ENCODE results near the gene UBA5.

UBA5 gene

GRCh38 chr3:132645058-132645457 lies 15.1 kb upstream of the UBA5 start:
- WGBS (ENCODE audit: insufficient coverage) = no CpG with 5 or more reads among the region's 1 CpG
- Histone ChIP-seq H3K27ac (ENCODE audit: insufficient read depth in 1 of 2, low read depth in 1 of 2, low read length in 2 of 2, poor library complexity in 1 of 2, severe bottlenecking in 2 of 2) (no peak overlapping the region), H3K9me3 (ENCODE audit: control extremely low read depth in 1 of 5, control insufficient read depth in 4 of 5, insufficient read depth in 2 of 5, low read depth in 1 of 5, low read length in 4 of 5) (no peaks in the 10 kb centered on the region), H3K4me3 (ENCODE audit: control insufficient read depth in 1 of 7, extremely low read depth in 1 of 7, insufficient read depth in 4 of 7, low read depth in 2 of 7, low read length in 6 of 7) (no peak overlapping the region), H3K4me1 (ENCODE audit: control extremely low read depth in 1 of 4, control insufficient read depth in 4 of 4, insufficient read depth in 4 of 4, low read length in 3 of 4) (peaks cover 0 to 3% (median 1%) of the 10 kb centered on the region in 4 experiments), H3K36me3 (ENCODE audit: control insufficient read depth in 4 of 4, insufficient read depth in 4 of 4, low read length in 3 of 4) (peaks cover 0 to 4% (median 0%) of the 10 kb centered on the region in 4 experiments), H3K27me3 (replicated peaks in 2 of 5; ENCODE audit: control insufficient read depth in 4 of 5, insufficient read depth in 5 of 5, low read length in 4 of 5) (no peaks in the 10 kb centered on the region)
- ChIA-PET CTCF (interaction anchor here (0.7 to 2.5 kb wide), 5 partner anchors 9 to 1748 kb away, joined by 3 to 16 read pairs (median 4); no protein-coding TSS in a partner anchor), POLR2A (interaction anchor here (0.8 kb wide), 1 partner anchor 70 kb away, joined by 3 read pairs; no protein-coding TSS in a partner anchor)
- DNase-seq = no peak

- H3K27ac ChIP-seq (ENCODE audit: insufficient read depth in 1 of 2, low read depth in 1 of 2, low read length in 2 of 2, poor library complexity in 1 of 2, severe bottlenecking in 2 of 2) = no peak overlapping the region
- CTCF ChIA-PET = no interaction called here
- peak in 1 of 3 donors; percentile 31 for DNase-seq
- no peaks in the 10 kb centered on the region for H3K9me3 ChIP-seq (ENCODE audit: control extremely low read depth in 1 of 5, control insufficient read depth in 4 of 5, insufficient read depth in 2 of 5, low read depth in 1 of 5, low read length in 4 of 5)
- H3K27me3 ChIP-seq (replicated peaks in 2 of 5; ENCODE audit: control insufficient read depth in 4 of 5, insufficient read depth in 5 of 5, low read length in 4 of 5) = no peaks in the 10 kb centered on the region
- H3K4me1 ChIP-seq (ENCODE audit: control extremely low read depth in 1 of 4, control insufficient read depth in 4 of 4, insufficient read depth in 4 of 4, low read length in 3 of 4) = no peaks in the 10 kb centered on the region
- H3K4me3 ChIP-seq (ENCODE audit: control insufficient read depth in 1 of 7, extremely low read depth in 1 of 7, insufficient read depth in 4 of 7, low read depth in 2 of 7, low read length in 6 of 7) = no peak overlapping the region
- POLR2A ChIA-PET = no interaction called here
- 100% methylated on average over 1 of the region's 1 CpG for WGBS (ENCODE audit: insufficient coverage)
- H3K36me3 ChIP-seq (ENCODE audit: control insufficient read depth in 4 of 4, insufficient read depth in 4 of 4, low read length in 3 of 4) = no peaks in the 10 kb centered on the region
Measured at GRCh38 chr3:132650153-132650552, 10.0 kb upstream of the UBA5 start.

- Histone ChIP-seq H3K4me3 (ENCODE audit: control insufficient read depth in 1 of 7, extremely low read depth in 1 of 7, insufficient read depth in 4 of 7, low read depth in 2 of 7, low read length in 6 of 7) (no peak overlapping the region), H3K4me1 (ENCODE audit: control extremely low read depth in 1 of 4, control insufficient read depth in 4 of 4, insufficient read depth in 4 of 4, low read length in 3 of 4) (peaks cover 0 to 2% (median 0%) of the 10 kb centered on the region in 4 experiments), H3K27me3 (replicated peaks in 2 of 5; ENCODE audit: control insufficient read depth in 4 of 5, insufficient read depth in 5 of 5, low read length in 4 of 5) (no peaks in the 10 kb centered on the region), H3K36me3 (ENCODE audit: control insufficient read depth in 4 of 4, insufficient read depth in 4 of 4, low read length in 3 of 4) (no peaks in the 10 kb centered on the region), H3K27ac (ENCODE audit: insufficient read depth in 1 of 2, low read depth in 1 of 2, low read length in 2 of 2, poor library complexity in 1 of 2, severe bottlenecking in 2 of 2) (no peak overlapping the region), H3K9me3 (ENCODE audit: control extremely low read depth in 1 of 5, control insufficient read depth in 4 of 5, insufficient read depth in 2 of 5, low read depth in 1 of 5, low read length in 4 of 5) (no peaks in the 10 kb centered on the region)
- ChIA-PET CTCF (interaction anchor here (0.6 to 2.2 kb wide), 4 partner anchors 11 to 1839 kb away, joined by 3 to 10 read pairs (median 4); no protein-coding TSS in a partner anchor), POLR2A (no interaction called here)
- DNase-seq = no peak
- WGBS (ENCODE audit: insufficient coverage) = 100% methylated on average over 1 of the region's 1 CpG
Measured at GRCh38 chr3:132652640-132653270, 7.4 kb upstream of the UBA5 start.

- CTCF ChIA-PET = interaction anchor here (0.9 kb wide), 2 partner anchors 9 to 106 kb away, joined by 3 read pairs; no protein-coding TSS in a partner anchor
Measured at GRCh38 chr3:132654190-132654589, 5.9 kb upstream of the UBA5 start.

GRCh38 chr3:132654721-132655120 lies 5.4 kb upstream of the UBA5 start:
- Histone ChIP-seq H3K36me3 (ENCODE audit: control insufficient read depth in 4 of 4, insufficient read depth in 4 of 4, low read length in 3 of 4) (no peaks in the 10 kb centered on the region), H3K4me3 (ENCODE audit: control insufficient read depth in 1 of 7, extremely low read depth in 1 of 7, insufficient read depth in 4 of 7, low read depth in 2 of 7, low read length in 6 of 7) (no peak overlapping the region), H3K9me3 (ENCODE audit: control extremely low read depth in 1 of 5, control insufficient read depth in 4 of 5, insufficient read depth in 2 of 5, low read depth in 1 of 5, low read length in 4 of 5) (no peaks in the 10 kb centered on the region), H3K27me3 (replicated peaks in 2 of 5; ENCODE audit: control insufficient read depth in 4 of 5, insufficient read depth in 5 of 5, low read length in 4 of 5) (no peaks in the 10 kb centered on the region), H3K4me1 (ENCODE audit: control extremely low read depth in 1 of 4, control insufficient read depth in 4 of 4, insufficient read depth in 4 of 4, low read length in 3 of 4) (peaks cover 0 to 14% (median 8%) of the 10 kb centered on the region in 4 experiments), H3K27ac (ENCODE audit: insufficient read depth in 1 of 2, low read depth in 1 of 2, low read length in 2 of 2, poor library complexity in 1 of 2, severe bottlenecking in 2 of 2) (no peak overlapping the region)
- ChIA-PET CTCF (interaction anchor here (0.9 kb wide), 2 partner anchors 10 to 107 kb away, joined by 3 read pairs; no protein-coding TSS in a partner anchor), POLR2A (no interaction called here)
- no peak for DNase-seq
- 97% methylated on average over 5 of the region's 5 CpGs for WGBS (ENCODE audit: insufficient coverage)

More at GRCh38 chr3:132654190-132654589, 5.9 kb upstream of the UBA5 start:
- H3K4me1 ChIP-seq (ENCODE audit: control extremely low read depth in 1 of 4, control insufficient read depth in 4 of 4, insufficient read depth in 4 of 4, low read length in 3 of 4) = peaks cover 0 to 9% (median 6%) of the 10 kb centered on the region in 4 experiments
- no peaks in the 10 kb centered on the region for H3K27me3 ChIP-seq (replicated peaks in 2 of 5; ENCODE audit: control insufficient read depth in 4 of 5, insufficient read depth in 5 of 5, low read length in 4 of 5)
- H3K36me3 ChIP-seq (ENCODE audit: control insufficient read depth in 4 of 4, insufficient read depth in 4 of 4, low read length in 3 of 4) = no peaks in the 10 kb centered on the region
- no peak for DNase-seq
- 80% methylated on average over 1 of the region's 2 CpGs for WGBS (ENCODE audit: insufficient coverage)
- no peak overlapping the region for H3K27ac ChIP-seq (ENCODE audit: insufficient read depth in 1 of 2, low read depth in 1 of 2, low read length in 2 of 2, poor library complexity in 1 of 2, severe bottlenecking in 2 of 2)
- H3K9me3 ChIP-seq (ENCODE audit: control extremely low read depth in 1 of 5, control insufficient read depth in 4 of 5, insufficient read depth in 2 of 5, low read depth in 1 of 5, low read length in 4 of 5) = no peaks in the 10 kb centered on the region
- POLR2A ChIA-PET = no interaction called here
- H3K4me3 ChIP-seq (ENCODE audit: control insufficient read depth in 1 of 7, extremely low read depth in 1 of 7, insufficient read depth in 4 of 7, low read depth in 2 of 7, low read length in 6 of 7) = no peak overlapping the region

- WGBS (ENCODE audit: insufficient coverage) = 92% methylated on average over 2 of the region's 2 CpGs
Measured at GRCh38 chr3:132655471-132655870, 4.7 kb upstream of the UBA5 start.

More at GRCh38 chr3:132655471-132655870, 4.7 kb upstream of the UBA5 start:
- H3K36me3 ChIP-seq (ENCODE audit: control insufficient read depth in 4 of 4, insufficient read depth in 4 of 4, low read length in 3 of 4) = no peaks in the 10 kb centered on the region
- peaks cover 0 to 14% (median 8%) of the 10 kb centered on the region in 4 experiments for H3K4me1 ChIP-seq (ENCODE audit: control extremely low read depth in 1 of 4, control insufficient read depth in 4 of 4, insufficient read depth in 4 of 4, low read length in 3 of 4)
- no peak overlapping the region for H3K4me3 ChIP-seq (ENCODE audit: control insufficient read depth in 1 of 7, extremely low read depth in 1 of 7, insufficient read depth in 4 of 7, low read depth in 2 of 7, low read length in 6 of 7)
- H3K27ac ChIP-seq (ENCODE audit: insufficient read depth in 1 of 2, low read depth in 1 of 2, low read length in 2 of 2, poor library complexity in 1 of 2, severe bottlenecking in 2 of 2) = no peak overlapping the region
- no peak for DNase-seq
- no peaks in the 10 kb centered on the region for H3K27me3 ChIP-seq (replicated peaks in 2 of 5; ENCODE audit: control insufficient read depth in 4 of 5, insufficient read depth in 5 of 5, low read length in 4 of 5)
- no peaks in the 10 kb centered on the region for H3K9me3 ChIP-seq (ENCODE audit: control extremely low read depth in 1 of 5, control insufficient read depth in 4 of 5, insufficient read depth in 2 of 5, low read depth in 1 of 5, low read length in 4 of 5)
- ChIA-PET CTCF (interaction anchor here (0.6 to 1.8 kb wide), 4 partner anchors 12 to 113 kb away, joined by 3 to 8 read pairs (median 4); no protein-coding TSS in a partner anchor), POLR2A (no interaction called here)
